CD4-positive, CD25-positive, alpha-beta regulatory T cell (primary cell): ENCODE results near the gene MEI1. TPM values are rescaled to one million over a fixed set of nuclear protein-coding genes. Genes with fewer than 3 reads are reported as not detected.
"Not testable (repeated sequence)": the region's sequence is repeated elsewhere in the genome, so short reads cannot be mapped to it uniquely, and the experiment has no call there.

Experiments
- ATAC-seq, 2 donors: fragments of 150-1000 bp; cut with Tn5 transposase; one replicate each; pipeline ENCODE4 v1.10.0; 2021; ENCODE audit warnings: low read depth in 2 of 2, moderate number of reproducible peaks in 2 of 2, moderate library complexity in 1 of 2
- DNase-seq, 3 donors: peaks; one replicate each; pipeline versions ENCODE4 v3.0.0 to v3.0.0-alpha.2; 2012 to 2022; ENCODE audit warnings: mixed read lengths in 1 of 3
- H3K27ac ChIP-seq: one replicate; pipeline ENCODE4 v1.7.0; 2013; ENCODE audit warnings: mild to moderate bottlenecking, low read length; ENCODE audit not compliant: insufficient read depth, poor library complexity, severe bottlenecking
- H3K27me3 ChIP-seq: one replicate; pipeline ENCODE4 v1.7.0; 2013; ENCODE audit warnings: low read length; ENCODE audit not compliant: control insufficient read depth, insufficient read depth
- H3K36me3 ChIP-seq: one replicate; pipeline ENCODE4 v1.7.0; 2013; ENCODE audit warnings: mild to moderate bottlenecking, low read length, moderate library complexity; ENCODE audit not compliant: control insufficient read depth, insufficient read depth
- H3K4me1 ChIP-seq: 2 replicates; pipeline ENCODE4 v1.7.0; 2013; ENCODE audit warnings: mild to moderate bottlenecking, low read length; ENCODE audit not compliant: insufficient read depth, control insufficient read depth, poor library complexity, severe bottlenecking
- H3K4me3 ChIP-seq: one replicate; pipeline ENCODE4 v1.7.0; 2013; ENCODE audit warnings: low read depth, mild to moderate bottlenecking, low read length, moderate library complexity
- H3K9me3 ChIP-seq, 2 experiments: 1 replicate in 1 of 2; 2 replicates in 1 of 2; pipeline ENCODE4 v1.7.0; 2013; ENCODE audit warnings: low read length in 2 of 2, mild to moderate bottlenecking in 1 of 2, moderate library complexity in 1 of 2; ENCODE audit not compliant: control insufficient read depth in 2 of 2
- H3K27ac Mint-ChIP-seq, 3 donors: one replicate each; pipeline ENCODE4 v1.8.0; 2020 to 2022; ENCODE audit warnings: mild to moderate bottlenecking in 3 of 3, mixed read lengths in 3 of 3, moderate library complexity in 2 of 3
- H3K27me3 Mint-ChIP-seq: one replicate; pipeline ENCODE4 v1.8.0; 2022; ENCODE audit warnings: mild to moderate bottlenecking, mixed read lengths
- H3K36me3 Mint-ChIP-seq: one replicate; pipeline ENCODE4 v1.8.0; 2020; ENCODE audit warnings: mixed read lengths
- H3K4me1 Mint-ChIP-seq, 4 donors: one replicate each; pipeline ENCODE4 v1.8.0; 2020 to 2022; ENCODE audit warnings: mixed read lengths in 4 of 4, mild to moderate bottlenecking in 1 of 4
- H3K4me3 Mint-ChIP-seq, 4 donors: one replicate each; pipeline ENCODE4 v1.8.0; 2020 to 2022; ENCODE audit warnings: mild to moderate bottlenecking in 4 of 4, mixed read lengths in 4 of 4, moderate library complexity in 3 of 4
- H3K9me3 Mint-ChIP-seq, 7 donors: one replicate each; pipeline ENCODE4 v1.8.0; 2020 to 2022; ENCODE audit warnings: mixed read lengths in 7 of 7, mild to moderate bottlenecking in 3 of 7, moderate library complexity in 2 of 7
- polyA plus RNA-seq, 4 donors: library from polyadenylated mRNA; unstranded; fragments of 300-500 nt; fragmentation: Illumina TruSeq; gene quantifications; one replicate each; pipeline ENCODE4 v1.2.3, GENCODE V29; 2021
- total RNA-seq: library from RNA; stranded (reverse); gene quantifications from one replicate; pipeline ENCODE4 v1.2.3, GENCODE V29; 2022

The MEI1 gene
- total and polyA plus RNA-seq, 5 donors from 2014 or later, result 106 to 288 (median 223) TPM

- no peaks in the 10 kb centered on the region for H3K27me3 ChIP-seq
- H3K27ac ChIP-seq, result no peak overlapping the region
- no peak overlapping the region for H3K4me3 ChIP-seq
- Mint-ChIP-seq H3K36me3 (peaks cover 38% of the 10 kb centered on the region), H3K27ac (no peak overlapping the region), H3K9me3 (no peaks in the 10 kb centered on the region), H3K4me1 (no peaks in the 10 kb centered on the region), H3K27me3 (no peaks in the 10 kb centered on the region), H3K4me3 (no peak overlapping the region)
- ATAC-seq (no peak), DNase-seq (no peak)
- H3K4me1 ChIP-seq, result no peaks in the 10 kb centered on the region
- no peaks in the 10 kb centered on the region for H3K9me3 ChIP-seq
- H3K36me3 ChIP-seq, result peaks cover 92% of the 10 kb centered on the region
Measured at GRCh38 chr22:41658869-41659268, 40.4 kb upstream of the MEI1 start.

- no peaks in the 10 kb centered on the region for H3K9me3 ChIP-seq
- no peak for ATAC-seq
- no peaks in the 10 kb centered on the region for H3K4me1 Mint-ChIP-seq
- H3K27ac ChIP-seq, result no peak overlapping the region
- no peaks in the 10 kb centered on the region for H3K4me1 ChIP-seq
- H3K4me3 ChIP-seq, result no peak overlapping the region
- no peaks in the 10 kb centered on the region for H3K27me3 Mint-ChIP-seq
- peak overlapping the region in 1 of 3 donors; percentile 65 for H3K27ac Mint-ChIP-seq
- DNase-seq, result no peak
- no peak overlapping the region for H3K4me3 Mint-ChIP-seq
- peaks cover 89% of the 10 kb centered on the region for H3K36me3 ChIP-seq
- no peaks in the 10 kb centered on the region for H3K9me3 Mint-ChIP-seq
- no peaks in the 10 kb centered on the region for H3K27me3 ChIP-seq
- peaks cover 34% of the 10 kb centered on the region for H3K36me3 Mint-ChIP-seq
Measured at GRCh38 chr22:41659941-41660340, 39.4 kb upstream of the MEI1 start.

- H3K27me3 ChIP-seq, result no peaks in the 10 kb centered on the region
- H3K9me3 ChIP-seq, result no peaks in the 10 kb centered on the region
- Mint-ChIP-seq H3K27ac (peak overlapping the region in 1 of 3 donors; percentile 65), H3K36me3 (peaks cover 31% of the 10 kb centered on the region), H3K4me3 (no peak overlapping the region), H3K4me1 (peaks cover 0 to under 1% (median 0%) of the 10 kb centered on the region in 4 donors), H3K9me3 (no peaks in the 10 kb centered on the region), H3K27me3 (no peaks in the 10 kb centered on the region)
- H3K36me3 ChIP-seq, result peaks cover 85% of the 10 kb centered on the region
- ATAC-seq (no peak), DNase-seq (no peak)
- H3K4me3 ChIP-seq, result no peak overlapping the region
- no peaks in the 10 kb centered on the region for H3K4me1 ChIP-seq
- H3K27ac ChIP-seq, result no peak overlapping the region
Measured at GRCh38 chr22:41660416-41660815, 38.9 kb upstream of the MEI1 start.

GRCh38 chr22:41661088-41661487 lies 38.2 kb upstream of the MEI1 start:
- H3K27me3 ChIP-seq, result no peaks in the 10 kb centered on the region
- Mint-ChIP-seq H3K9me3 (no peaks in the 10 kb centered on the region), H3K36me3 (peaks cover 31% of the 10 kb centered on the region), H3K4me1 (peaks cover 0 to 2% (median 0%) of the 10 kb centered on the region in 4 donors), H3K4me3 (no peak overlapping the region), H3K27me3 (no peaks in the 10 kb centered on the region), H3K27ac (peak overlapping the region in 1 of 3 donors; percentile 36)
- H3K27ac ChIP-seq, result no peak overlapping the region
- peaks cover 79% of the 10 kb centered on the region for H3K36me3 ChIP-seq
- ATAC-seq (no peak), DNase-seq (no peak)
- H3K4me3 ChIP-seq, result no peak overlapping the region
- H3K4me1 ChIP-seq, result no peaks in the 10 kb centered on the region
- no peaks in the 10 kb centered on the region for H3K9me3 ChIP-seq

GRCh38 chr22:41661713-41662112 lies 37.6 kb upstream of the MEI1 start:
- Histone ChIP-seq H3K4me1 (no peaks in the 10 kb centered on the region), H3K36me3 (peaks cover 75% of the 10 kb centered on the region), H3K27me3 (no peaks in the 10 kb centered on the region), H3K4me3 (no peak overlapping the region), H3K9me3 (no peaks in the 10 kb centered on the region), H3K27ac (no peak overlapping the region)
- H3K27me3 Mint-ChIP-seq, result no peaks in the 10 kb centered on the region
- H3K4me3 Mint-ChIP-seq, result no peak overlapping the region
- DNase-seq (no peak), ATAC-seq (no peak)
- peak overlapping the region in 1 of 3 donors; percentile 84 for H3K27ac Mint-ChIP-seq
- peaks cover 0 to 5% (median 2%) of the 10 kb centered on the region in 4 donors for H3K4me1 Mint-ChIP-seq
- no peaks in the 10 kb centered on the region for H3K9me3 Mint-ChIP-seq
- H3K36me3 Mint-ChIP-seq, result peaks cover 28% of the 10 kb centered on the region

GRCh38 chr22:41663594-41663993 lies 35.7 kb upstream of the MEI1 start:
- not testable (repeated sequence) for DNase-seq, H3K9me3 ChIP-seq, H3K27ac Mint-ChIP-seq, H3K27me3 Mint-ChIP-seq, H3K27ac ChIP-seq, H3K4me3 Mint-ChIP-seq, ATAC-seq, H3K27me3 ChIP-seq, H3K9me3 Mint-ChIP-seq, H3K4me3 ChIP-seq, H3K4me1 ChIP-seq
- Mint-ChIP-seq H3K36me3 (peaks cover 26% of the 10 kb centered on the region), H3K4me1 (peaks cover 0 to 14% (median 7%) of the 10 kb centered on the region in 4 donors)
- H3K36me3 ChIP-seq, result peaks cover 58% of the 10 kb centered on the region

- Mint-ChIP-seq H3K4me3 (no peak overlapping the region), H3K9me3 (no peaks in the 10 kb centered on the region), H3K27ac (peak overlapping the region in 1 of 3 donors; percentile 31), H3K36me3 (peaks cover 26% of the 10 kb centered on the region), H3K4me1 (peaks cover 0 to 19% (median 8%) of the 10 kb centered on the region in 4 donors), H3K27me3 (no peaks in the 10 kb centered on the region)
- Histone ChIP-seq H3K27ac (no peak overlapping the region), H3K4me1 (peaks cover 7% of the 10 kb centered on the region), H3K9me3 (no peaks in the 10 kb centered on the region), H3K4me3 (no peak overlapping the region), H3K36me3 (peaks cover 50% of the 10 kb centered on the region), H3K27me3 (no peaks in the 10 kb centered on the region)
- no peak for DNase-seq
- ATAC-seq, result no peak
Measured at GRCh38 chr22:41664490-41664889, 34.8 kb upstream of the MEI1 start.

GRCh38 chr22:41664951-41665350 lies 34.4 kb upstream of the MEI1 start:
- Mint-ChIP-seq H3K4me3 (no peak overlapping the region), H3K27me3 (no peaks in the 10 kb centered on the region), H3K27ac (peak overlapping the region in 2 of 3 donors; percentile 31 to 80), H3K9me3 (no peaks in the 10 kb centered on the region), H3K4me1 (peaks cover 0 to 20% (median 8%) of the 10 kb centered on the region in 4 donors), H3K36me3 (peaks cover 25% of the 10 kb centered on the region)
- DNase-seq (no peak), ATAC-seq (no peak)
- no peaks in the 10 kb centered on the region for H3K27me3 ChIP-seq
- peaks cover 7% of the 10 kb centered on the region for H3K4me1 ChIP-seq
- peaks cover 45% of the 10 kb centered on the region for H3K36me3 ChIP-seq
- H3K27ac ChIP-seq, result no peak overlapping the region
- no peaks in the 10 kb centered on the region for H3K9me3 ChIP-seq
- no peak overlapping the region for H3K4me3 ChIP-seq
